Embryonic facial prominence (tissue), 1 donor: ENCODE results near the gene PCDHGA5.
"Not testable (repeated sequence)": the region's sequence is repeated elsewhere in the genome, so short reads cannot be mapped to it uniquely, and the experiment has no call there.

Source experiments
- DNase-seq: peaks from one replicate; pipeline ENCODE4 v3.0.0-alpha.2; 2016; ENCODE audit errors: extremely low spot score

The PCDHGA5 gene

GRCh38 chr5:141414548-141415274, 50.7 kb downstream of the PCDHGA5 start:
- DNase-seq: not testable (repeated sequence)

- DNase-seq: not testable (repeated sequence)
These were observed 51.3 kb downstream of the PCDHGA5 start for GRCh38 chr5:141415275-141415618.
